Endothelial cell of umbilical vein (primary cell): Measurements from ENCODE around the gene SLC25A23. TPM values are rescaled to one million over a fixed set of nuclear protein-coding genes. Genes with fewer than 3 reads are reported as not detected.

Source experiments
- BruUV-seq: library from RNA; stranded (reverse); fragments of 400-500 nt; replicated peaks from 2 replicates; lab custom pipeline; 2021; lab: Mats Ljungman, UMichigan
- CTCF ChIA-PET: fragments of 300-600, 350-600 bp; sonication (Branson Sonifier 250); formaldehyde crosslinking; loops from one replicate; lab custom pipeline; 2021; ENCODE audit warnings: antibody characterized with exemption, inconsistent platforms; lab: Charles Lee
- POLR2A ChIA-PET: fragments of 300-600, 350-600 bp; sonication (Branson Sonifier 250); formaldehyde crosslinking; loops from one replicate; lab custom pipeline; 2021; ENCODE audit warnings: antibody characterized with exemption, inconsistent platforms; lab: Charles Lee
- DNase-seq: peaks from one replicate; pipeline ENCODE4 v3.0.0-alpha.2; 2011; ENCODE audit warnings: low read depth, low spot score
- FAIRE-seq: peaks from 2 replicates; lab custom pipeline; 2011; peaks lifted over from hg19 to GRCh38; lab: Jason Lieb, UNC
- H2AFZ ChIP-seq: 2 replicates; pipeline ENCODE4 v1.6.0; 2012; ENCODE audit warnings: low read depth, low read length, control low read depth, inconsistent platforms
- H3K27ac ChIP-seq: 2 replicates; pipeline ENCODE4 v1.5.1; 2011; ENCODE audit warnings: low read depth, mild to moderate bottlenecking, control low read depth, low read length, moderate library complexity; ENCODE audit not compliant: insufficient read depth
- H3K27me3 ChIP-seq, 2 experiments: 2 replicates each; pipeline versions ENCODE4 v1.6.0 to v1.6.1; 2011; ENCODE audit warnings: low read length in 2 of 2, mixed read lengths in 1 of 2; ENCODE audit not compliant: control insufficient read depth in 2 of 2, insufficient read depth in 2 of 2
- H3K36me3 ChIP-seq, 2 experiments: 2 replicates in 1 of 2; 3 replicates in 1 of 2; pipeline ENCODE4 v1.5.1; 2011; ENCODE audit warnings: low read length in 2 of 2, mild to moderate bottlenecking in 1 of 2, moderate library complexity in 1 of 2; ENCODE audit not compliant: control insufficient read depth in 2 of 2, insufficient read depth in 2 of 2; ENCODE audit errors: extremely low read depth in 1 of 2
- H3K4me1 ChIP-seq: 3 replicates; pipeline ENCODE4 v1.5.1; 2011; ENCODE audit warnings: mild to moderate bottlenecking, low read length; ENCODE audit not compliant: control insufficient read depth, insufficient read depth; ENCODE audit errors: extremely low read depth
- H3K4me2 ChIP-seq: 2 replicates; pipeline ENCODE4 v1.6.1; 2011; ENCODE audit warnings: low read length, control low read depth, mixed read lengths; ENCODE audit not compliant: insufficient read depth
- H3K4me3 ChIP-seq, 3 experiments: fragments of 200-600 bp in 1 of 3; sonication (generic), shearing (Covaris generic) in 1 of 3; replicated peaks in 1 of 3; 2 replicates each; pipeline ENCODE4 v1.5.1; 2011 to 2016; ENCODE audit warnings: control low read depth in 3 of 3, low read length in 3 of 3, mild to moderate bottlenecking in 2 of 3, inconsistent platforms in 1 of 3, low read depth in 1 of 3, moderate library complexity in 1 of 3; ENCODE audit not compliant: insufficient read depth in 1 of 3
- H3K79me2 ChIP-seq: 2 replicates; pipeline ENCODE4 v1.6.0; 2012; ENCODE audit warnings: low read length, inconsistent platforms; ENCODE audit not compliant: control insufficient read depth, insufficient read depth
- H3K9ac ChIP-seq: replicated peaks from 2 replicates; pipeline ENCODE3; 2011; ENCODE audit warnings: low read length, control low read depth; ENCODE audit not compliant: insufficient read depth; ENCODE audit errors: extremely low read depth
- H3K9me1 ChIP-seq: replicated peaks from 3 replicates; pipeline ENCODE4 v1.6.0; 2011; ENCODE audit warnings: mild to moderate bottlenecking, low read length; ENCODE audit not compliant: control insufficient read depth, insufficient read depth; ENCODE audit errors: extremely low read depth
- H3K9me3 ChIP-seq: replicated peaks from 2 replicates; pipeline ENCODE4 v1.5.1; 2012; ENCODE audit warnings: low read length, inconsistent platforms; ENCODE audit not compliant: control insufficient read depth, insufficient read depth
- H4K20me1 ChIP-seq: replicated peaks from 2 replicates; pipeline ENCODE3; 2011; ENCODE audit warnings: mild to moderate bottlenecking, low read length; ENCODE audit not compliant: control insufficient read depth, insufficient read depth; ENCODE audit errors: extremely low read depth
- EZH2 ChIP-seq: IDR thresholded peaks from 2 replicates; pipeline ENCODE4 v1.6.1; 2012; ENCODE audit warnings: borderline replicate concordance, low read depth, mild to moderate bottlenecking, moderate library complexity, low read length, inconsistent platforms; ENCODE audit not compliant: severe bottlenecking
- FOS ChIP-seq: IDR thresholded peaks from 2 replicates; pipeline ENCODE4 v1.6.1; 2011; ENCODE audit warnings: mild to moderate bottlenecking, low read length, moderate library complexity, borderline replicate concordance; ENCODE audit not compliant: insufficient read depth
- GATA2 ChIP-seq: IDR thresholded peaks from 2 replicates; pipeline ENCODE4 v1.7.0; 2011; ENCODE audit warnings: low read depth, mild to moderate bottlenecking, moderate library complexity, mixed read lengths, low read length; ENCODE audit not compliant: insufficient read length, insufficient read depth
- JUN ChIP-seq: IDR thresholded peaks from 2 replicates; pipeline ENCODE4 v1.6.1; 2011; ENCODE audit warnings: borderline replicate concordance, low read depth; ENCODE audit not compliant: insufficient read length, insufficient read depth
- MYC ChIP-seq: IDR thresholded peaks from one replicate; pipeline ENCODE4 v1.6.1; 2011; ENCODE audit warnings: mild to moderate bottlenecking, low read depth, low read length
- POLR2AphosphoS5 ChIP-seq: IDR thresholded peaks from 2 replicates; pipeline ENCODE4 v1.6.1; 2012; ENCODE audit warnings: low read depth, mild to moderate bottlenecking, control low read depth, low read length, moderate library complexity; ENCODE audit not compliant: insufficient read depth
- dilution Hi-C: fragments of 300-500 bp; cut with MboI; formaldehyde crosslinking; loops from one replicate; pipeline ENCODE4 v1.15.0; 2019; ENCODE audit warnings: low sequenced_read_pairs; ENCODE audit not compliant: extremely low pct_ligation_motif_present
- intact Hi-C: fragments of 100-400 bp; cut with micrococcal nuclease; formaldehyde crosslinking; loops from one replicate; pipeline ENCODE4 v1.10.0; 2022
- polyA plus RNA-seq, 4 experiments: library from polyadenylated mRNA; depleted of rRNA in 3 of 4; stranded (reverse) in 3 of 4; unstranded in 1 of 4; fragments of >200 nt; gene quantifications; 2 replicates each; pipeline versions ENCODE4 v1.2.1 to v1.2.3, GENCODE V29; 2011 to 2012; ENCODE audit warnings: missing spikeins in 1 of 4
- total RNA-seq: library from RNA; stranded (reverse); gene quantifications from 2 replicates; pipeline ENCODE4 v1.2.3, GENCODE V29; 2021
- TF ChIP-seq, protein P1 (sequence below): IDR thresholded peaks from 2 replicates; pipeline ENCODE4 v1.6.1; 2011; ENCODE audit not compliant: insufficient read depth, insufficient read length
- TF ChIP-seq, protein P2 (sequence below), 2 donors: IDR thresholded peaks; 1 replicate in 1 of 2; 2 replicates in 1 of 2; pipeline ENCODE4 v1.5.1; 2011; ENCODE audit warnings: low read length in 2 of 2, mild to moderate bottlenecking in 2 of 2, moderate library complexity in 2 of 2, control low read depth in 1 of 2, inconsistent platforms in 1 of 2, low read depth in 1 of 2; ENCODE audit not compliant: insufficient read depth in 1 of 2; ENCODE audit errors: extremely low read depth in 1 of 2

Gene SLC25A23
- total and polyA plus RNA-seq, 2 donors (not counting 3 experiments of a cell fraction or from before 2014, with no cell fraction given), result 12.8 to 33.5 TPM

DNA sequence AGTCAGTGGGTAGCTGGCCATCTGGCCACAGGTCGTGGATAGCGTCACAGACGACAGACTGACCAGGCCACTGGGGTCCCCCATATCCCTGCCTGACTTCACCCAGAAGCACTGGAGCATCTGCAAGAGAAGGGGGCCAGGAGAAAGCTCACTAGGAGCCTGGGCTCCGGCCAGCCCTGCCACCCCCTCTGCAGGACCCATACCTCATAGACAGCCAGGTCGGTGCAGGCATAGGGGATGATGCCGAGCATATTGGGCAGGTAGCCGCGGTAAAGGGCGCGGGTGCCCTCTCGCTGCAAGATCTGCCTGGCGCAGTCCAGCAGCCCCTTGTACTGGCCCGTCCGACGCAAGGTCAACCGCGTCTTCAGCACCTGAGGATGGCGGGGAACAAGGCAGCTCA is 32.5 kb downstream of the SLC25A23 start:
- Histone ChIP-seq H3K4me3 (no peak overlapping the region), H3K4me1 (peaks cover 8% of the 10 kb centered on the region), H3K36me3 (no peaks in the 10 kb centered on the region), H3K9ac (no peak overlapping the region), H3K4me2 (no peak overlapping the region), H2AFZ (no peak overlapping the region), H3K9me3 (no peaks in the 10 kb centered on the region), H4K20me1 (peaks cover 3% of the 10 kb centered on the region), H3K27ac (no peak overlapping the region), H3K79me2 (peaks cover 21% of the 10 kb centered on the region), H3K9me1 (no peaks in the 10 kb centered on the region), H3K27me3 (no peaks in the 10 kb centered on the region)
- CTCF ChIA-PET, result no interaction called here
- POLR2A ChIA-PET, result no interaction called here
- intact Hi-C loops (loop anchor here (10.0 kb wide), 2 partner anchors 262 to 308 kb away; partner anchors contain the start of genes GPR108 and TRIP10), dilution Hi-C loops (no loop called here)
- TF ChIP-seq FOS, result no peak
- no peak for TF ChIP-seq GATA2
- no peak for TF ChIP-seq MYC
- TF ChIP-seq JUN, result no peak
- TF ChIP-seq POLR2AphosphoS5, result no peak
- TF ChIP-seq, protein P1, sequence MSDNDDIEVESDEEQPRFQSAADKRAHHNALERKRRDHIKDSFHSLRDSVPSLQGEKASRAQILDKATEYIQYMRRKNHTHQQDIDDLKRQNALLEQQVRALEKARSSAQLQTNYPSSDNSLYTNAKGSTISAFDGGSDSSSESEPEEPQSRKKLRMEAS, result no peak
- TF ChIP-seq, protein P2, sequence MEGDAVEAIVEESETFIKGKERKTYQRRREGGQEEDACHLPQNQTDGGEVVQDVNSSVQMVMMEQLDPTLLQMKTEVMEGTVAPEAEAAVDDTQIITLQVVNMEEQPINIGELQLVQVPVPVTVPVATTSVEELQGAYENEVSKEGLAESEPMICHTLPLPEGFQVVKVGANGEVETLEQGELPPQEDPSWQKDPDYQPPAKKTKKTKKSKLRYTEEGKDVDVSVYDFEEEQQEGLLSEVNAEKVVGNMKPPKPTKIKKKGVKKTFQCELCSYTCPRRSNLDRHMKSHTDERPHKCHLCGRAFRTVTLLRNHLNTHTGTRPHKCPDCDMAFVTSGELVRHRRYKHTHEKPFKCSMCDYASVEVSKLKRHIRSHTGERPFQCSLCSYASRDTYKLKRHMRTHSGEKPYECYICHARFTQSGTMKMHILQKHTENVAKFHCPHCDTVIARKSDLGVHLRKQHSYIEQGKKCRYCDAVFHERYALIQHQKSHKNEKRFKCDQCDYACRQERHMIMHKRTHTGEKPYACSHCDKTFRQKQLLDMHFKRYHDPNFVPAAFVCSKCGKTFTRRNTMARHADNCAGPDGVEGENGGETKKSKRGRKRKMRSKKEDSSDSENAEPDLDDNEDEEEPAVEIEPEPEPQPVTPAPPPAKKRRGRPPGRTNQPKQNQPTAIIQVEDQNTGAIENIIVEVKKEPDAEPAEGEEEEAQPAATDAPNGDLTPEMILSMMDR (IDR thresholded peaks at IDR 0.05; ENCODE audit: extremely low read depth in 1 of 2, insufficient read depth in 1 of 2, low read depth in 1 of 2, low read length in 2 of 2), result no peak
- no peak for TF ChIP-seq EZH2
- DNase-seq, result no peak
- no peak for FAIRE-seq
- BruUV-seq, result no TSS peak
